GM19328 (cell line): Measurements from ENCODE around the gene CCKAR.
"Not testable (repeated sequence)": the region's sequence is repeated elsewhere in the genome, so short reads cannot be mapped to it uniquely, and the experiment has no call there.

ENCODE experiments used
- ATAC-seq: cut with Tn5 transposase; IDR thresholded peaks from one replicate; pipeline ENCODE4 v1.9.1; 2021; ENCODE audit warnings: mild to moderate bottlenecking, moderate library complexity; ENCODE audit not compliant: unreplicated experiment

CCKAR gene, protein sequence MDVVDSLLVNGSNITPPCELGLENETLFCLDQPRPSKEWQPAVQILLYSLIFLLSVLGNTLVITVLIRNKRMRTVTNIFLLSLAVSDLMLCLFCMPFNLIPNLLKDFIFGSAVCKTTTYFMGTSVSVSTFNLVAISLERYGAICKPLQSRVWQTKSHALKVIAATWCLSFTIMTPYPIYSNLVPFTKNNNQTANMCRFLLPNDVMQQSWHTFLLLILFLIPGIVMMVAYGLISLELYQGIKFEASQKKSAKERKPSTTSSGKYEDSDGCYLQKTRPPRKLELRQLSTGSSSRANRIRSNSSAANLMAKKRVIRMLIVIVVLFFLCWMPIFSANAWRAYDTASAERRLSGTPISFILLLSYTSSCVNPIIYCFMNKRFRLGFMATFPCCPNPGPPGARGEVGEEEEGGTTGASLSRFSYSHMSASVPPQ

DNA sequence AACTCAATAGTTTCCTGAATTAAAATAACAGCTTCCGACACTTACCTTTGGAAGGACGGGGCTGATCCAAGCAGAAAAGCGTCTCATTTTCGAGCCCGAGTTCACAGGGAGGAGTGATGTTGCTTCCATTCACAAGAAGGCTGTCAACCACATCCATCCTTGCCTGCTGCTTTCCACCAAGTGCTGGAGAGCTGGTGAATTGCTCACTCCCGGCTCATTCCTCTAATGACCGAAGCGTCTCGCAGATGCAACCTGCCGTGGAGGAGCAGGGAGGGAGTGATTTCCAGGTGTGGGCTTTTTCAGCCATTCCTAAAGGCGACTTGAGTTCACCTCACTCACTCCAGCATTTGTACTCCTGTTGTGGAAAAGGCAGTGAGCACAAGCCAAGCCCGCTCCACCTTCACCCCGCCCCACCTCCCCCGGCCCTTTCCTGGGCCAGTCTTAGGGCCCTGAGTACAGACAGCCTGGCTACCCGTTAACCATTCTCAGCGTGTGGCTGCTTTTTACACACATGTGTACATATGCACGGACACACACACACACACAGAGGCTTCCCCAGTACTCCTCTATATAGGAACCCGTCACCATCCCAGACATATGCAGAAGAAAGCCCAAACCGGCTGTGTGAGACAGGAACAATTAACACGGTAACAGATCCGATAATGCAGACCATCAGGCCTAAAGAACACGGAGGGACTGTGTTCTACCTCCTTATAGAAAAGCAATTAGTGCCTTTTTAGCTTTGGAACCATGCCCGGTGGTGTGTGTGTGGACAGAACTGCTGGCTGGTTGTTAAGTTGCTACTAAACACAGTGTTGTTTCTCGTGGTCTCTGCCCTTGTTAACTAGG is at the start of gene CCKAR:
Gene CCKAR (minus strand): TSS at position 374 of the 849 bp plus-strand sequence. CDS start 217 bp downstream, at position 157.
- no peak for ATAC-seq

DNA sequence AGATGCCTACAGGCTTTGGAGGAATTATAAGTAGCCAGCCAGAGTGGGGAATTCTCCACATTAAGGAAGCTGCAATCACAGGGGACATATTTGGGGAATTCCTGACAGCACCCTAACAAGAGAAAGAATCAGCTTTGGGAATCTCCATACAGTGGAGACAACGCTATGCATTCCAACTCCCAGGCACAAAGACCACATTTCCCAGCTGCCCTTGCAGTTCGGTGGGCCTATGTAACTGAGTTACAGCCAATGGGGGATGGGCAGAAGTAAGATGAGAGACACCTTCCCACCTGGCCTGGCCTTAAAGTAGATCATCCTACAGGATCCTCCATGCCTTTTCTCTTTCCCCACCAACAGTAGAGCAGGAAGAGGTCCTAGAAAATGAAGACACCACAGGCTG is 43.4 kb upstream of the CCKAR start:
- no peak for ATAC-seq

DNA sequence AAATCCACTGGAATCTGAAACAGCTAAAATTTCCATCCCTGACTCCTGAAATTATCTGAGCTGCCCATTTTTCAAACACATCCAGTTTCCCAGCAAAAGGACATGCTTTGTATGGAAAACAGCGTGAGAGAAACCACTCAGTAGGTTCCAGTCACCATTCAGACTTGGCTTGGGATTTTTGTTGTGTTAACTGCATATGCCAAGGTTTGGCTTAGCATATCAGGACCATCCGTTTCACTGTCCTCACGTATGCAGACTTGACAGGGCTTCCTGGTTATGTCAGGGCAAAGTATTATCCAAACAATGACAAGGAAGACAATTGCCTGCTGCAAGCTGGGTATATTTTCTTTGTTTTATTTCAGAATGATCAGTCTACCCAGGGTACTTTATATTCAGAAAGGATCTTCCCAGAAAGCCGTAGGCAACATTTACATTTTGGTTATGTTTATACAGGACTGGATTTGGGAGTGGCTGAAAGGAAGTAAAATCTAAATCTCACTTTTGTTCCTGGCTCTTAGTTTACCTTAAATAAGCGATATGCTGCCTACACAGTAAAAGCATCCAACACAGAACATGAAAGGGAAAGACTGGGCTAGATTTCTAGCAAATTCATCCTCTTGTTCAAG is 41.3 kb upstream of the CCKAR start:
- no peak for ATAC-seq

DNA sequence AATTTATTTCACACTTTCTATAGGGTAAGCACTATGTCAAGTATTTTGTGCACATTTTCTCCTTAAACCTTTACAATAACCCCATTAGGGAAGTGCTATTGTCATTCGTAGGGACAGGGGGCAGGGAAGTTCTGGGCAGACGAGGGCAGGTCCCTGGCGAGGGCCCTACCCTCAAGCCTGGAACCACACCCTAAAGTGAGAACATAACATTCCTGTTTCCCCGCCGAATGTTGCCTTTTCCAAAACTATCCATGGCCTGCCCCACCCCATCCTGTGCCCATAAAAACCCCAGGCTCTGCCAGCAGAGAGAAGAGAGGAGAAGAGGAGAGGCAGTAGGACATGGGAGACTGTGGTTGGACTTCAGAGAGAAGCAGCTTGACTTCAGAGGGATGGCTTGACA is 39.8 kb upstream of the CCKAR start:
- no peak for ATAC-seq

DNA sequence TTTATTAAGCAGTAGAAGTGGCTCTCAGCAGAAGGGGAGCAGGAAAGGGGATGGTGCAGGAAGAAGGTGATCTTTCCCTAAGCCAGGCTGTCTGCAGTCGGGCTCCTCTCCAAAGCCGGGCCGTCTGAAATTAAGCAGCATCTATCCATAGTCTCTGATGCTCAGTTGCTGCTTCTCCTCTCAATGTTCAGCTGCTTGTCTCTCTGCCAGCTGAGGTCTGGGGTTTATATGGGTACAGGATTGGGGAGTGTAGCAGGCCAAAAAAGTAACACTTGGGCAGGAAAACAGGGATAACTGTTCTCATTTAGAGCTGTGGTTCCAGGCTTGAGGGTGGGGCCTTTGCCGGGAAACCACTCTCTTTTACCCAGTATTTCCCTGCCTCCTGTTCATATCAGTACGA is 39.2 kb upstream of the CCKAR start:
- no peak for ATAC-seq

DNA sequence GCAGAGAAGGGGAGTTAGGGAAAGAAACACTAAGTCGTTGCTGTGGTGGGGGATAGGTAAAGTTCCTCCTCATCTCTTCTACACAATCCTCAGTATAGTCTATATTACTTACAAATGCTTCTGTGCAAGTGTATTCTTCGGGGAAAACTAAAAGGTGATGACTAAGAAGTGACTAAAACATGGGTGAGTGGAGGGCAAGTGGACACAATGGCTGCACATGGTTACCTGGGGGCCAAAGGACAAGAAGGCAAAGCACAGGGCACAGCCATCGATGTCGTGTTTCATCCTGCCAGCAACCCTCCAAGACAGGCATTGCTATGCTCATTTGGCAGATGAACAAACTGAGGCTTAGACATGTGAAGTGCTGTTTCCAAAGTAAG is 35.5 kb upstream of the CCKAR start:
- ATAC-seq: no peak

DNA sequence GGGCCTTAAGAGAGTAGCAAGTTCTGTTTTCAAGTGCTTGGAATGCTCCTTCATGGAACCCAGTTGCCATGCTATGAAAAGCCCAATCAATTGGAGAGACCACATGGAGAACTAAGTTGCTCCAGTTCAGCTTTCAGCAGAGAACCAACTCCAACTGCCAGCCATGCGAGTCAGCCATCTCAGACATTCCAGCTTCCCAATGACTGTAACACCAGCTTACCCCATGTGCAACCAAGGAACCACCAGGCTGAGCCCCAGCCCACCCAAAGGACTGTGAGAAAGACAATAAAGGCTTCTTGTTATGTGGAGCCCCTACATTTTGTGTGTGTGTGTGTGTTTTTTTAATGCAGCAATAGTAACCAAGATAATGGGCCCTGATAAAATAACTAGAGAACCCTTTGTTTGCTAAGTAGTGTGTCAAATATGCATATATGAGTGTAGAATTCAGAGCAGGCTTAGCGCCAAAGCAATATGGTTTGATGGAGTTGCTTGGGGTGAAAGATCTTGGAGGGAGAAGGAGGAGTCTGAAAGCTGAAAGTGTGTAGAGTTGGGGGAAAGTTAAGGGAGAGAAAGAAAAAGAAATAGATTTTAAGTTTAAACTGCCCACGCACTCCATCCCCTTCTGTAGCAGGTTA is 35.0 kb upstream of the CCKAR start:
- ATAC-seq: no peak

DNA sequence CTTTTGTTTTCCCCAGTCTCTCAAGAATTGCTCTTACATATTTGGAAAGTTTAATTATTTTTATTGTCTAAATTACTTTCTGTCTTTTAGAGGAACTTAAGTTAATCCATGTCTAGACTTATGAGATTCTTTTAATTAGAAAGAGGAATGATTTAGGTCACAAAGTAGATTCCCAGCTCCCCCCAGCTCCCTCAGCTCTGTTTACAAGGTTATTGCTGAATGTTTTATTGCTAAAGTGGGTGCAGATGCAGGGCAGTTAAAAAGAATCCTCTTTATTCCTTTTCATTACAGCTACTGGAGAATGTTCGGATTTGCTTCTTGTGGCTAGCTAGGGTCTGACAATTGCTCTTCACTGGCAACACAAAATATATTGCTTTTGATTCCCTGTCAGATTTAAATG is 33.7 kb upstream of the CCKAR start:
- no peak for ATAC-seq

DNA sequence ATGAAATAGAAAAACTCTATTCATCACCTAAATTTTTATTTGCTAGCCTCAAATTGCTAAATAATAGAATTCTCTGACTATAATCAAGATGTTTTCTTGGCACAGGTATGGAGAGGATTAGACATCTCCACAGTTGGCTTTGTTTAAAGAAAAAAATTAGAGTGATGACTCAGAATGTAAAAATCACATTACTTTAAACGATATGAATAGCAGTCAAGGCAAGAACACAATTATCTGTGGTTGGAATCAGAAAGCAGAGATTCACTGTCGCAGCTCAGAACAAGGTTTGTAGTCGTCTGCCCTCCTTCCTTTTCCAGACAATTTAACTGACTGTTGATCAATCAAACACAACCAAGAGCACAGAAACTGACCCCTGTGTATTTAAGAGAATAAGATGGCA is 32.2 kb upstream of the CCKAR start:
- ATAC-seq: no peak

DNA sequence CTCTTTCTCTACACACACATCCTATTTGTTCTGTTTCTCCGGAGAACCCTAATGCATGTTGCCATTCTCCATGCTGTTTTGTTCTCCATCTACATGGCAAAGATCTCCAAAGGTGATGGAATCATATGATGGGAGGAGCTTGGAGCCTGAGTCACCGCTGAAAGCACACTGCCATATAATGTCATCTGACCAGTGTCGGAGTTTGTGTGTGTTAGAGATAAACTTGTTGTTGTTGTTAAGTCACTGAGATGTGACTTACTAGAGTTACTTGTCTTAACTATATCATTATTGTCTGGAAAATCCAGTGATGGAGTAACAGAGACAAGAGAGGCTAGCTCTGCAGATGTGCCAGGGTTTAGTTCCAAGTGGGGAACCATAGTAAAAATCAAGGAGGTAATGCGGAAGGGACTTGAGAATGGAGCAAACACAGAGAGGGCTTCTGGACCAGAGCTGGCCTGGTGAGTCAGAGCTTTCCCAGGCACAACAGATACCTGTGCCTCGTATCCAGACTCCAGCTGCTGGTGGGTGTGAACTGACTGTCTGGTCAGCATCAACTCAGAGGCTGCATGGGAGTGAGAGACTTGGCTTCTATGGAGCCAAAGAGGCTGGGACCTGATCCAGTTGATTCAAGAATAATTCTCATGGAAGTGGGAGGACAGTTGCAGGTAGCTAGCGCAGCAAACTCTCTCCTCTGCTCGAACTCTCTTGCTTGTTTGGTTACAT is 30.6 kb upstream of the CCKAR start:
- no peak for ATAC-seq

DNA sequence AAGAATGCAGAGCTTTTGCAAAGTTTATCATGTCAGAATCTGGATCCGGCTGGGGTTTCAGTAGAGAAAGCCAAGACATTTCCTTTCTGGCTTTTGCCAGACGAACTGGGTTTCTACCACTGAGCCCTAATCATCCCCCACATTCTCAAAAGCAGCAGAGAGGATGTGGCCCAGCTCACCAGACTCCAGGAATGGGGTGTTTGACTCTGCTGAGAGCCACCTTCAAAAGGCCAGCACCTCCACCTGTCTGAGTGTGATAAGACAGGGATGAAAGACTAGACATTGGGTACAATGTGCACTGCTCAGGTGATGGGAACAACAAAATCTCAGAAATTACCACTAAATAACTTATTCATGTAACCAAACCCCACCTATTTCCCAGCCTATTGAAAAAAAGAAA is 25.7 kb upstream of the CCKAR start:
- ATAC-seq: no peak

DNA sequence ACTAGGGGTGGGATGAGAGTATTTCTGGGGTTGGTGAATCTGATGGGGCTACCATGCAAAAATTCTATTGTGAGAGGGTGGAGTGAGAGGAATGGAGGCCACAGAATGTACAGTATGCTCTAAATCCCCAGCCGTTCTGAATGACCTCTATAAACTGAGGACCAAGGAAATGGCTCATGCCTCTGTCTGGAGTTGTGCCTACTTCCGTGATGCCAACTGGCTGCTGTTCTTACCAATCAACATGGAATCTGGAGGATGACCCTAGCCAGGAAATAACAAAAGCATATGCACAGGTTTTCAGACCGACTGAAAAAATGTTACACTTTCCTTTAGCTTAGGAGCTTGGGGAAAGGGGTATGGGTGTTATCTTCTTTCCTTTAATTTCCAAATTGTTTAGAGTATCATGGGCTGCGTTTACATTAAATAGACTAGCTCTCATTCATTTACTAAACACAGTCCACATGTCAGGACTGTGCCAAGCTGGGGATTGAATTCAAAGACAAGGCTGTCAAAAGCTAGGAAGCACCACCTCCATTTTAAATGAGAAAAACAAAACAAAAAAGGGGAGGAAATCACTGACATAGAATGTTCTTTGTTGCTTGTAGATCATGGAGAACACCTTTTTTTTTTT is 20.2 kb upstream of the CCKAR start:
- ATAC-seq: no peak

DNA sequence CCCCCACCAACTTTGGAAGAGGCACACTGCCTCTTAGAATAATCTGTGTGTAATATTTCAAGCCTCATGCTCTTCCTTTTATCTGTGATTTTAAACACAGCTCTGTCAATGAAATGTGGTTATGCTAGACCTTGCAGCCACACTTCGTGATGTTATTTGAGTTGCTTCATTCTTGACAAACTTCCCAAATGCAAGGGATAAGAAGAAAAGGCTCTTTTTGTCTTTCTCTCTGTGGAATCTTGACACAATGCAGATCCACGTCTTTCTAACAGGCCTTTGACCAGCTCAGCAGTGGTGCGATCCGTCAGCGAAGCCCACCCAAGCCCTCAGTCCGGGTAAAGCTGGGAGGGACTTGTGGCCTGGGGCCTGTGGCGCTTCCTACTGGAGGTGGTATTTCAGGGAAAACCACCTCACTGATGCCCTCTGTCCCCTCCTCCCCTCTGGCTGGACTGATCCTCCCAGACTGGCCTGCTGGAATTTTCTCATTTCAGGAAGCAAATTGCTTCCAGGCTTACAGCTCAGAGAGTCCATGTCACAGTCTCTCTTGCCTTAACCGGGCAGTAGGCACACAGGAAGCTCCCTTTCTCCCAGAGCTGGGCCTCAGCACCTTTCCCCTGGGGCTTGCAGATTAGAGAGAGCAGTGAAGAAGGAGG is 19.5 kb upstream of the CCKAR start:
- ATAC-seq: no peak

DNA sequence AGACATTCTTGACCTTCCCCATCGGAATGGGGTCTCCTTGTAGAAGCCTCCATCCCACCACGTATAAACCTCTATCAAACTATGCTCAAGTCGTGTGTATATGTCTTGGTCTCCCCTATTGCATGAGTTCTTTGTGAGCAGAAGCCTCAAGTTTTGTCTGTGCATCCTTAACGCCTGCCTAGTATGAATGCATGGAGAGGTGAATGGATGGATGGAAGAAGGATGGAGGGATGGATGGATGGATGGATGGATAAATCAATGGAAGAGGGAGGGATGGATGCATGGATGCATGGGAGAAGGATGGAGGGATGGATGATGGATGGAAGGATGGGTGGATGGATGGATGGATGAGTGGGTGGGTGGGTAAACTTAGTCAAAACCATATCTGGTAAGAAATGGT is 17.0 kb upstream of the CCKAR start:
- no peak for ATAC-seq

DNA sequence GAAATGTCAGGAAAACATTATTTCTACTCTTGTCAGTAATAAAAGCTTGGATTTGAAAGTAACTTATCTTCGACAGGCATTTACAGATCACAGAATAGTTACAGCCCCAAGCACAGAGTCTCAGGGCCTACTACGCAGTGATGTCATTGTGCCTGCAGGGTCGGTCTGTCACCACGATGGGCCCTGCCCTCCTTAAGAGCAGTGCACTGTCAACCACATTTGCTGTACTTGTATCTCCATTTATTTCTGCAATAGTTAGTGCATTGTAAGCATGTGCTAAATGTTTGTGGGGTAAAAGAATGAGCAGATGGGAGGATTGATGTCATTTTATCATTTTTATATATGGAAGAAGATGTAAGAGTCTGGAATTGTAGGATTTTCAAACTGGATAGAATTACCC is 13.6 kb upstream of the CCKAR start:
- ATAC-seq: no peak

DNA sequence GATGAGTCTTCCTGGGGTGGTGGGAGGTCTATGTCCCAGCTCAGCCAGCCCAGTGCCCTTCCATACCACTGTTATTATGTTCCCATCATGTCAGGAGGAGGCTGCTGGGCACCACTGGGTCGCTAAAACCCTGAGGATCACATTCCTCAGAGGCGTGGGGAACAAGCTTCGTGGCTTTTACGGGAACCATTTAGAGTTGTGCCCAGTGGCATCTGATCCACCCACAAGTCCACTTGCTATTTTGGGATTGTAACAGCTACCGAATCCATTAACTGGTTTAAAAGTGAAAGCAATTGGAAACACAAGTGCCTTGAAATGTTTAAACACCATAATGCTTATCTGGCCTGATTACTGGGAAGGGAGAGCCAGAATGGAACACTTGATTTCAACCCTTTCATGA is 13.1 kb upstream of the CCKAR start:
- no peak for ATAC-seq

DNA sequence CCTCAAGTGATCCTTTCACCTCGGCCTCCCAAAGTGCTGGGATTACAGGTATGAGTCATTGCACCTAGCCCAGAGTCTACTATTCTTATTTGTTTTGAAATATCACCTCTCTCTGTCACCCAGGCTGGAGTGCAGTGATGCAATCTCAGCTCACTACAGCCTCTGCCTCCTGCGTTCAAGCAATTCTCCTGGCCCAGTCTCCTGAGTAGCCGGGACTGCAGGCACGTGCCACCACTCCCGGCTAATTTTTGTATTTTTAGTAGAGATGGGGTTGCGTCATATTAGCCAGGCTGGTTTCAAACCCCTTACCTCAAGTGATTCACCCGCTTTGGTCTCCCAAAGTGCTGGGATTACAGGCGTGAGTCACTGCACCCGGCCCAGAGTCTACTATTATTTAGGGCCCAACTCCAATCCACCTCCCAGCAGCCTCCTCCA is 10.3 kb upstream of the CCKAR start:
- ATAC-seq: not testable (repeated sequence)

DNA sequence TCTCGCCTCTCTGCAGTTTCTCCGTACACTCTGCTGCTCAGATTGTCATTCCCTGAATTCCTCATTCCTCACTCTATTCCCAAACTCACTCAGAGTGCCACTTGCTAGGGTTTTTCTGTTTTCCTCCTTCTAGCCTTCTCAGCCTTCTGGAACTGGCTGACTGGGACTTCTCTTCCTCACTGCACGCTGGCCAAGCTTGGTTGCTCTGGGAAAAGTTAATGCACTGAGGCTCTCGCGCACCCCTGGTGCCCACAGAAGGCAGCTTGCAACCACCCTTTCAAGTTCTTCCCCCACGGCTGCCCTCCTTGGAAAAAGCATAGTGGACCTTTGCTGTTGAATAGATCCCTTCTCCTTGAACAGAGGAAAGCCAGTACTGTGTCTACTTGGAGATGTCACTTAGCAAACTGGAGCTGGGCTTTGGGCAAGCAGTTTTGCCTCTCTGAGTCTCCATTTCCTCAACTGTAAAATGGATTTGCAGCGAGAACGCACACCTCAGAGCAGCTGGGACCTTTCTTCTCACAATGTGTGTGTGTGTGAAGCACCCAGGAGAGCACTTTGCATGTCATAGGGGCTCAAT is 6.0 kb upstream of the CCKAR start:
- ATAC-seq: no peak

DNA sequence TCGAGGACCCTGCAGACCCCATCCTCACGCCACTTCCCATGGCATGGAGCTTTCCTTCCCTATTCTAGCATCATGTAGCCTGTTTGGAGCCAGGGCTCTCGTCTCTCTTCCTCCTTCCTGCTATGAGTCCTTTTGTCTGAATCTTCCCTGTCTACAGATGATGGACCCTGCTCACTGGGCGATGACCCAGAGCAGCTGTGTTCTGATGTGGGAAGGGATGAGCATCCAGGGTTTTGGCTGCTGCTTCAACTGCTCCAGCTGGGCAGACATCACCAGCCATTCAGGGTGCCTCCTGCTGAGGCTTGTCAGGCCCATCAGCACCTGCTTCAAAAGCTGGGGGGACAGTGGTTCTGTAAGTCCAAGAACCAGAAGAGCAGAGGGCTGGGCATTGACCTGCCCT is 3.2 kb upstream of the CCKAR start:
- ATAC-seq: no peak
